ENCODE data around the gene ZC3H4. TPM values are rescaled to one million over a fixed set of nuclear protein-coding genes. Genes with fewer than 3 reads are reported as not detected.
A peak's percentile ranks its signal among the peaks of the same experiment; 100 is the strongest.

Gene ZC3H4
- total RNA-seq, 1 donor from 2014 or later = 49.3 TPM

DNA sequence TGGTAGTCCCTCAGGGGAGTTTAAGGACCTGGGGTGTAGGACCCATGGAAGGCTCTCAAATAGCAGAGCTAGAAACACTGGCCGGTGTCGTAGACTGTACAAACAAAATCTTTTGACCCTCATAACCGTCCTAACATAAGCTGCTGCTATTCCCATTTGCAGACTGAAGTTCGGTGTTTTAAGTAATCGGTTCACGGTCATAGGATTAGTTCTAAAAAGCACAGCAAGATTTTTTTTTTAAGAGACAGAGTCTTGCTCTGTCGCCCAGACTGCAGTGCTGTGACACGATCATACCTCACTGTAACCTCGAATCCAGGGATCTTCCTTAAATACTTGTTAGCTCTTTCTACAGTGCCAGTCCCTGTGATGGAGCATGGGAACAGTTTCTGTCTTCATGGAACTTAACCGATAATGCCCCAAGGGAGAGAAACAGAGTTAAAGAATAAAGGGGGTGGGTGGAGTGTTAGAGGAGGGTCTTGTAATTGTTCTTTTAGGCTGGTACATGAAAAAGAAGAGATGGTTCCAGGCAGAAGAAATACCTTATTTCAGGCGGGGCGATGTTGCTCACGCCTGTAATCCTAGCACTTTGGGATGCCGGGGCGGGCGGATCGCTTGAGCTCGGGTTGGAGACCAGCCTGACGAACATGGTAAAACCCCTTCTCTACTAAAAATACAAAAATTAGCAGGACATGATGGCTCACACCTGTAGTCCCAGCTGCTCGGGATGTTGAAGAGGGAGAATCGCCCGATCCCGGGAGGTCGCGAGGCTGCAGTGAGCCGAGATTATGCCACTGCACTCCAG, 475 bp upstream of the ZC3H4 start:
- Histone ChIP-seq H3K4me3 (peak overlapping the region; percentile 89), H3K27me3 (ENCODE audit: low read depth) (no peaks in the 10 kb centered on the region), H3K27ac (peak overlapping the region; percentile 100), H3K36me3 (no peaks in the 10 kb centered on the region), H3K9me3 (no peaks in the 10 kb centered on the region), H3K4me1 (peaks cover 24% of the 10 kb centered on the region)
- ATAC-seq (no peak), DNase-seq (no peak)
- TF ChIP-seq, protein P1, sequence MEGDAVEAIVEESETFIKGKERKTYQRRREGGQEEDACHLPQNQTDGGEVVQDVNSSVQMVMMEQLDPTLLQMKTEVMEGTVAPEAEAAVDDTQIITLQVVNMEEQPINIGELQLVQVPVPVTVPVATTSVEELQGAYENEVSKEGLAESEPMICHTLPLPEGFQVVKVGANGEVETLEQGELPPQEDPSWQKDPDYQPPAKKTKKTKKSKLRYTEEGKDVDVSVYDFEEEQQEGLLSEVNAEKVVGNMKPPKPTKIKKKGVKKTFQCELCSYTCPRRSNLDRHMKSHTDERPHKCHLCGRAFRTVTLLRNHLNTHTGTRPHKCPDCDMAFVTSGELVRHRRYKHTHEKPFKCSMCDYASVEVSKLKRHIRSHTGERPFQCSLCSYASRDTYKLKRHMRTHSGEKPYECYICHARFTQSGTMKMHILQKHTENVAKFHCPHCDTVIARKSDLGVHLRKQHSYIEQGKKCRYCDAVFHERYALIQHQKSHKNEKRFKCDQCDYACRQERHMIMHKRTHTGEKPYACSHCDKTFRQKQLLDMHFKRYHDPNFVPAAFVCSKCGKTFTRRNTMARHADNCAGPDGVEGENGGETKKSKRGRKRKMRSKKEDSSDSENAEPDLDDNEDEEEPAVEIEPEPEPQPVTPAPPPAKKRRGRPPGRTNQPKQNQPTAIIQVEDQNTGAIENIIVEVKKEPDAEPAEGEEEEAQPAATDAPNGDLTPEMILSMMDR (IDR thresholded peaks at IDR 0.05) = no peak
- intact Hi-C loops (cut with DNase I) = no loop called here

DNA sequence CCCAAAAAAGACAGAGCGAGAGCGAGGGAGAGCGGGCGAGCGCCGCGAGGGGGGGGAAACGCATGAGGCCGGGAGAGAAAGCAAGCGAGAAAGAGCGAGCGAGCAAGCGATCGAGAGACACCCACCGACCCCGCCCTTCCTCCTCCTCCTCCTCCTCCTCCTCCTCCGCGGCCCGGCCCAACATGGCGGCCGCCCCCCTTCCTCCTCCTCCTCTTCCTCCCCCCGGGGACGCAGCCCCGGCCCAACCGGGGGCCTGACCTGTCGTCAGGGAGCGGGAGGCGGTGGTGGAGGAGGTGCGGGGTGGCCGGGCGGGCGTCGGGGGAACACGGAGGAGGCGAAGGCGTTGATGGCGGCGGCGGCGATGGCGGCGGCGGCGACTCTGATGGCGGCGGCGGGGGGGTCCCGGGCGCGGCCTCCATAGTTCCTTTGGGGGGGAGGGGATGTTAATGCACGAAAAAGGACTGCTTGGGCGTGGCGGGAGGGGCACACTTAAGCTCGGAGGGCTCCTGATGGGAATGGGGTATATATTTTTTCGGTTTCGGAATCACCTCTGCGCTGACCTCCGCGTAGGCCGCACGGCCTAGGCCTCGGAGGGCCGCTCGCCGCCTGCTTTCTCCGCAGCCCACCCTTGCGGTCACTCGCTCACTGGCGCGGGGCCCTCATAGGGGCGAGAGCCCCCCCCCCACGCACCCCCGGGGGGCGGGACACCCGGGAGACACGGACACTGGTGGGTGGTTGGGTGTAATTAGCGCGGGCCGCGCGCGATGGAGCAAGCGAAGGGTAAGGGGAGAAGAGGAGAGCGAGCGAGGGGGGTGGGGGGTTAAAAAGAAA, 1.2 kb downstream of the ZC3H4 start:
- ATAC-seq (peak; percentile 75 to 78), DNase-seq (peak; percentile 93)
- no peaks in the 10 kb centered on the region for H3K27me3 ChIP-seq (ENCODE audit: low read depth)
- no peaks in the 10 kb centered on the region for H3K36me3 ChIP-seq
- H3K4me3 ChIP-seq = peak overlapping the region; percentile 89
- H3K27ac ChIP-seq = peak overlapping the region; percentile 100
- TF ChIP-seq, protein P1 (IDR thresholded peaks at IDR 0.05) = no peak
- H3K9me3 ChIP-seq = no peaks in the 10 kb centered on the region
- H3K4me1 ChIP-seq = peaks cover 41% of the 10 kb centered on the region
- intact Hi-C loops (cut with DNase I) = no loop called here

DNA sequence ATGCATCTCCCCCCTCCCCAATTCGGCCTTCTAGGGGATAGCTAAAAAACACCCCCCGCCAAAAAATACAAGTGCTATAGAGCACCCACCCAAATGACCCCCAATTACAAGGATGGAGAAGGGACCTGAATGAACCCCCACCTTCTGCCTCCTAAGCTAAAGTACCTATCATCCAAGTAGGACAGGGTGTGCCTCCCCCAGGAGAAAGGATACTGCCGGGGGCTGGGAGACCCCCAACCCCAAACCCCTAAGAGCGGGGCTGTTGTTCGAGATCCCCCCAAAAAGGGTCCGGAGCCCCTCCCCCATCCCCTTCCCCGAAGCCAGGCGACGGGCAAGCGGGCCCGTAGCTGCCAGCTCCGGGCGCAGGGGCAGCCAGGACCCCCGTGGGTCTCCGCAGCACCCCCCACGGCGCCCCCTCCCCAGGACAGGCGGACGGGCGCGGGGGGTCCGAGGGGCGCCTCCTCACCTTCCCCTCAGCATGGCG, 1.9 kb downstream of the ZC3H4 start:
- Histone ChIP-seq H3K9me3 (no peaks in the 10 kb centered on the region), H3K4me1 (peaks cover 47% of the 10 kb centered on the region), H3K4me3 (peak overlapping the region; percentile 89), H3K27me3 (ENCODE audit: low read depth) (no peaks in the 10 kb centered on the region), H3K36me3 (no peaks in the 10 kb centered on the region), H3K27ac (peak overlapping the region; percentile 100)
- ATAC-seq (no peak), DNase-seq (no peak)
- intact Hi-C loops (cut with DNase I) = no loop called here
- TF ChIP-seq, protein P1 (IDR thresholded peaks at IDR 0.05) = no peak

DNA sequence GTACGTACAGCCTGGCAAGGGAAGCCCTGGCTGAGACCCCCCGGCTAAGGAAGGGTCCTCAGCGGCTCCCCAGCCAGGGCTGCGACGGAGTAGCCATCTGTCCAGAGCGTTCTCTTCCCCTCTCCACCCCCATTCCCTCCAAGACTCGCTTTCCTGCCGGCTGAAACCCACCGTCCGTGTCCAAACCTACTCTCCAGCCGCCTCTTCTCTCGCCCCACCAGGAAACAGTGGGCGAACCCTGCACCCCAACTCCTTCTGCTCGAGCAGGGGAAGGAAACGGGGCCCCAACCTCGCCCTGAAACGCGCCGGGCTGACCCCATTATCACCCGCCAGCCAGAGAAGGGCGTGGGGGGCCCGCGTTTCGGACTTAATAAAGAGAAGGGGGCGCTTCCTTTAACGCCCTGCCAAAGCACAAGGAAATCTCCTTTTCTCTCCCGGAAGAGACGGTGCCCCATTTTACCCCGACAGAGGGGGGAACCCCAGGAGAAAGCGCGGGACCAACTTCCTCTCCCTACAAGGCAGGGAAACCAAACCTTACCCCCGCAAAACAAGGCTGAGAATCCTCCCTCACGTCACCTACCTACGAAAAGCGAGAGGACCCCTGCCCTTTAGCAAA, 2.5 kb downstream of the ZC3H4 start:
- peak; percentile 59 for DNase-seq
- no peaks in the 10 kb centered on the region for H3K9me3 ChIP-seq

More for the DNA sequence above, 2.5 kb downstream of the ZC3H4 start:
- no peak for ATAC-seq
- Histone ChIP-seq H3K4me3 (peak overlapping the region; percentile 89), H3K4me1 (peaks cover 53% of the 10 kb centered on the region), H3K27me3 (ENCODE audit: low read depth) (no peaks in the 10 kb centered on the region), H3K27ac (peak overlapping the region; percentile 100), H3K36me3 (no peaks in the 10 kb centered on the region)
- TF ChIP-seq, protein P1 (IDR thresholded peaks at IDR 0.05) = no peak
- intact Hi-C loops (cut with DNase I) = no loop called here

All from lower lobe of right lung (tissue), 2 donors.